Heart left ventricle (tissue), 16 donors: ENCODE measurements around the gene CLRN1. TPM values are rescaled to one million over a fixed set of nuclear protein-coding genes. Genes with fewer than 3 reads are reported as not detected.

ENCODE experiments used
- ATAC-seq, 4 donors: fragments of 200-7000 bp; cut with Tn5 transposase; one replicate each; pipeline ENCODE4 v1.9.1; 2020 to 2022; ENCODE audit warnings: moderate library complexity in 4 of 4, mild to moderate bottlenecking in 3 of 4, moderate number of reproducible peaks in 1 of 4
- DNase-seq, 5 donors: peaks; one replicate each; pipeline ENCODE4 v3.0.0-alpha.2; 2020
- H3K27ac ChIP-seq, 12 donors: fragments of 200-600 bp; sonication (generic) in 4 of 12; one replicate each; pipeline versions ENCODE4 v1.5.0 to v1.8.0; 2016 to 2022; ENCODE audit warnings: mild to moderate bottlenecking in 2 of 12
- H3K27me3 ChIP-seq, 9 donors: fragments of 200-600 bp; sonication (generic) in 2 of 9; one replicate each; pipeline versions ENCODE4 v1.5.1 to v1.8.0; 2016 to 2022; ENCODE audit warnings: mild to moderate bottlenecking in 3 of 9
- H3K36me3 ChIP-seq, 9 donors: fragments of 200-600 bp; sonication (generic) in 2 of 9; one replicate each; pipeline versions ENCODE4 v1.5.0 to v1.8.0; 2018 to 2022; ENCODE audit warnings: mild to moderate bottlenecking in 2 of 9
- H3K4me1 ChIP-seq, 12 donors: fragments of 200-600 bp; sonication (generic) in 4 of 12; one replicate each; pipeline versions ENCODE4 v1.5.0 to v1.8.0; 2016 to 2022; ENCODE audit warnings: mild to moderate bottlenecking in 3 of 12
- H3K4me3 ChIP-seq, 12 donors: fragments of 200-600 bp; sonication (generic) in 4 of 12; one replicate each; pipeline versions ENCODE4 v1.5.0 to v1.8.0; 2017 to 2022; ENCODE audit warnings: mild to moderate bottlenecking in 9 of 12, moderate library complexity in 4 of 12
- H3K9me3 ChIP-seq, 12 donors: fragments of 200-600 bp; sonication (generic) in 4 of 12; one replicate each; pipeline versions ENCODE4 v1.5.0 to v1.8.0; 2016 to 2022; ENCODE audit warnings: mild to moderate bottlenecking in 1 of 12
- POLR2A ChIP-seq, 2 donors: fragments of 450-650 bp; IDR thresholded peaks; one replicate each; pipeline ENCODE4 v1.6.1; 2017; ENCODE audit warnings: antibody characterized with exemption in 2 of 2, mild to moderate bottlenecking in 2 of 2, moderate library complexity in 2 of 2
- WGBS, 4 donors: extraction: QIAGEN DNeasy Blood & Tissue Kit in 2 of 4; methylation state at CpG; one replicate each; pipeline versions ENCODE4 v1.1.5 to v1.1.7; 2013 to 2018; 5-methylcytosine and 5-hydroxymethylcytosine counted together
- intact Hi-C, 10 donors: fragments of 100-400 bp; cut with DNase I; formaldehyde crosslinking; loops; one replicate each; pipeline versions ENCODE4 v1.11.1 to v1.14.2; 2022
- polyA plus RNA-seq, 2 donors: library from polyadenylated mRNA; stranded (reverse); fragments of 200-250 nt; gene quantifications; one replicate each; pipeline ENCODE4 v1.2.3, GENCODE V29; 2013
- total RNA-seq, 9 donors: library from RNA; depleted of rRNA in 2 of 9; stranded (reverse); fragments of >200 nt in 2 of 9; fragmentation: NEBNext Ultra II Directional in 3 of 9; extraction: Animal tissue kit (Norgen Biotek cat#: 25700) in 3 of 9; gene quantifications; one replicate each; pipeline versions ENCODE4 v1.1.0 to v1.2.4, GENCODE V29; 2016 to 2023
- TF ChIP-seq, protein P1 (sequence below), 12 donors: fragments of 200-600 bp; sonication (generic) in 4 of 12; IDR thresholded peaks; one replicate each; pipeline versions ENCODE4 v1.5.0 to v1.8.0; 2018 to 2022; ENCODE audit warnings: antibody characterized with exemption in 12 of 12, mild to moderate bottlenecking in 5 of 12
- donor health status: ischemic (EF 13 %, LVEDD 7.1; RV severe dilation, severe dysfunction).
- donor health status: healthy with polysubstance abuse.
- donor health status: DM: no; HTN: yes; CAD: no.
- donor health status: DM: no; HTN: no; CAD: no.
- donor health status: ischemic (EF 25% LVEDD 6.9; RV normal size, moderate dysfunction).
- donor health status: ischemic (EF 25% LVEDD 5.7; RV mildly dilated, moderate dysfunction).
- donor health status: healthy.
- donor health status: DM: yes; HTN: yes; CAD: no.
- donor health status: ischemic (EF 35%, LVEDD 5.7; RV mildly dilated, moderate dysfunction).
- donor health status: nonischemic (EF 11% LVEDD 7.7; RV severe dilation, severe dysfunction).
- donor health status: DM: yes; HTN: yes; CAD: no.
- donor health status: PGD.
- donor health status: ischemic (EF 29% LVEDD 5.4; RV normal size, mild dysfunction).
- donor health status: nonischemic (EF 23%, LVEDD 6.1; RV moderate dilation, normal function).

Gene CLRN1
- total and polyA plus RNA-seq, 11 donors = not detected

DNA sequence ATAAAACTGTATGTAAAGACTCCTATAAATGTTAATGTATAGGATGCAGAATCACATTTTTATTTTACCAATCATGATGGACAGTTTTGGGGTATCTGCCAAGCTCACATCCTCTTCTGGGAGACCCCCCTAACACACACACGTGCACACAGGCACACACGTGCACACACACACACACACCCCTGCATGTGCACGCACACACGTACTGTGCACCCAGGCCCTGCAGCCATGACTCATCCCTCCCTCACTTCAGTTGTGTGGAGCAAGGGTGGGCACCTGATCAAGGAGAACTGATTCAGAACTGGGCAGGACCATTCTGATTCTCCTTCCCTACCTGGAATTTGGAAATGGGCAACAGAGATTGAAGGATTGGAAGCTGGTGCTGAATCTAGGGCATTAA lies 51.3 kb downstream of the CLRN1 start:
- Histone ChIP-seq H3K36me3 (no peaks in the 10 kb centered on the region), H3K4me3 (no peak overlapping the region), H3K9me3 (no peaks in the 10 kb centered on the region), H3K4me1 (peaks cover 0 to 7% (median 0%) of the 10 kb centered on the region in 12 donors), H3K27me3 (peaks cover 0 to 9% (median 0%) of the 10 kb centered on the region in 9 donors), H3K27ac (no peak overlapping the region)
- intact Hi-C loops = loop anchor here in 4 of 10 donors (10.0 kb wide), 1 partner anchor 224 kb away; no protein-coding TSS in a partner anchor
- WGBS, 4 donors = 77 to 86% (median 83%) methylated on average over 4 of the region's 4 CpGs
- TF ChIP-seq, protein P1, sequence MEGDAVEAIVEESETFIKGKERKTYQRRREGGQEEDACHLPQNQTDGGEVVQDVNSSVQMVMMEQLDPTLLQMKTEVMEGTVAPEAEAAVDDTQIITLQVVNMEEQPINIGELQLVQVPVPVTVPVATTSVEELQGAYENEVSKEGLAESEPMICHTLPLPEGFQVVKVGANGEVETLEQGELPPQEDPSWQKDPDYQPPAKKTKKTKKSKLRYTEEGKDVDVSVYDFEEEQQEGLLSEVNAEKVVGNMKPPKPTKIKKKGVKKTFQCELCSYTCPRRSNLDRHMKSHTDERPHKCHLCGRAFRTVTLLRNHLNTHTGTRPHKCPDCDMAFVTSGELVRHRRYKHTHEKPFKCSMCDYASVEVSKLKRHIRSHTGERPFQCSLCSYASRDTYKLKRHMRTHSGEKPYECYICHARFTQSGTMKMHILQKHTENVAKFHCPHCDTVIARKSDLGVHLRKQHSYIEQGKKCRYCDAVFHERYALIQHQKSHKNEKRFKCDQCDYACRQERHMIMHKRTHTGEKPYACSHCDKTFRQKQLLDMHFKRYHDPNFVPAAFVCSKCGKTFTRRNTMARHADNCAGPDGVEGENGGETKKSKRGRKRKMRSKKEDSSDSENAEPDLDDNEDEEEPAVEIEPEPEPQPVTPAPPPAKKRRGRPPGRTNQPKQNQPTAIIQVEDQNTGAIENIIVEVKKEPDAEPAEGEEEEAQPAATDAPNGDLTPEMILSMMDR (IDR thresholded peaks at IDR 0.05) = no peak
- no peak for TF ChIP-seq POLR2A (IDR thresholded peaks at IDR 0.05)
- ATAC-seq (no peak), DNase-seq (no peak)

DNA sequence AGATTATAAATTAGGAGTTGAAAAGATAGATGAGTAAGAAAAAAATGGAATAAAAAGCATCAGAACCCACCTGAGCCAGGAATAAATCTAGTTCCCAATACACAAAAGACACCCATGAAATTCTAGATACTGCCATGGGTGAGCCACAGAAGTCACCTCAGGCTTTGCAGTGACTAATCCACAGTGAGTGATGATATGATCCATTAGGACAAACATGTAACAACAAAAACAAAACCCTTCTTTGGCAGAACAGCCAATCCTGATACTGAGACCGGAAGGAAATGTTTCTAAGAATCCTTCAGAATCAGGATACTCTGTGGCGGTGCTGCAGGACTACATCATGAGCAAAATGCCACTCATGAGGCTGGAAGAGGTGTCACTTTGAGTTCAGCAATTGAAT lies 52.3 kb downstream of the CLRN1 start:
- intact Hi-C loops = loop anchor here in 4 of 10 donors (10.0 kb wide), 1 partner anchor 225 kb away; no protein-coding TSS in a partner anchor

DNA sequence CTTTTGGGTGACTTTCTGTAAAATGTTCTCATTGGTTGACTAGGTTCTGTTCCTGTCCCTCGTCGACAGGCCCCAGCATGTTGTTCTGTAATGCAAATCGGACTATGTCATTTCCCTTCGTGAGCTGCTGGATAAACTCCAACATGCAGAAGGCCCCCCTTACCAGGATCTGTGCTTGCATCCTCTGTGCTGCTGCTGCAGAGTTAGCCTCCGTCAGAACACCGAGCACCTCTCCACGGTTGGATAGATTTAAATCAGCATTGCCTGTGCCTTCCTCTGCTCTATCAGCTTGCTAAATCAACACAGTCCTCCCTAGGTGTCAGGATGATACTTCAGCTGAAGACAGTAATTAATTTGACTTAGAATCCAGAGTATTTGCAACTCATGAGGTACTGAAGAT lies 54.6 kb downstream of the CLRN1 start:
- peaks cover 0 to 8% (median 0%) of the 10 kb centered on the region in 12 donors for H3K4me1 ChIP-seq
- no peak overlapping the region for H3K27ac ChIP-seq
- H3K9me3 ChIP-seq = no peaks in the 10 kb centered on the region
- TF ChIP-seq POLR2A (IDR thresholded peaks at IDR 0.05) = no peak
- TF ChIP-seq, protein P1 (IDR thresholded peaks at IDR 0.05) = no peak
- 31 to 47% (median 43%) methylated on average over 7 of the region's 7 CpGs for WGBS, 4 donors
- no peaks in the 10 kb centered on the region for H3K36me3 ChIP-seq
- intact Hi-C loops = no loop called here
- ATAC-seq (no peak), DNase-seq (no peak)
- no peak overlapping the region for H3K4me3 ChIP-seq
- no peaks in the 10 kb centered on the region for H3K27me3 ChIP-seq

More for the DNA sequence above, 52.3 kb downstream of the CLRN1 start:
- Histone ChIP-seq H3K9me3 (no peaks in the 10 kb centered on the region), H3K27ac (no peak overlapping the region), H3K27me3 (no peaks in the 10 kb centered on the region), H3K36me3 (no peaks in the 10 kb centered on the region), H3K4me1 (no peaks in the 10 kb centered on the region), H3K4me3 (no peak overlapping the region)
- ATAC-seq (no peak), DNase-seq (no peak)
- no peak for TF ChIP-seq POLR2A (IDR thresholded peaks at IDR 0.05)
- TF ChIP-seq, protein P1 (IDR thresholded peaks at IDR 0.05) = no peak
- WGBS, 4 donors = 40 to 68% (median 60%) methylated on average over 2 of the region's 2 CpGs

DNA sequence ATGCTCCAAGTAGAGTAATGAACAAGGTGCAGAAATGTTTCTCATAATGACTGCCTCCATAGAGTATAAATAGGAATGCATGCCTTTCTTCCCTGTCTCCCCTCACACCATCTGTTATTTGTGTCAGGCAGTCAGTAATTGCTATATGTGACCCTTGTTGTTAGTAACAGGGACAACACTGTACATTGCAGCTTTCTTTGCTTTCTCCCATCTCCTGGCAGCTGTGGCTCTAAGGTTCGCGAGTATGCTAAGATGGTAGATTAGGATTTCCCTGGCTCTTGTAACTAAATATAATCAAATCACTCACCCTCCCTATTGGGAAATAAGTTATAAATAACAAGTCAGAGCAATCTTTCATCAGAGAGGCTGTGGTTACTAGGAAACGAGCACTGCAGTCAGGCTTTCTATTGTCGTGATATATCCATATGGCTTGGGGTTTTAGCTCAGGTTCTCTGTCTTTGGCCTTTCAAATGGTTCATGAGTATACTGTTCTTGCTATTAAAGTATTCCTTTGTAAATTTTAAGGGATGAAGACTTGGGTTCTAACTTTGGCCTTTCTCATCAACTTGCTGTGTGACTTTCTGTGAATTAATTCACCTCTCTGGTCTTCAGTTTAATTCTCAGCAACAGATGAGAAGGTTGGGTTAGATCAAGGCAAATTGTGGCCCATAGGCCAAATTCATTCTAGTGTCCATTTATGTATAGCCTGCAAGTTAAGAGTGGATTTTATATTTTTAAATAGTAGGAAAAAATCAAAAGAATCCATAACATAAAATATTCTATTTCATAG lies 59.2 kb downstream of the CLRN1 start:
- peak in 1 of 5 donors; percentile 39 for DNase-seq
- no peak for TF ChIP-seq POLR2A (IDR thresholded peaks at IDR 0.05)
- TF ChIP-seq, protein P1 (IDR thresholded peaks at IDR 0.05) = no peak
- no peaks in the 10 kb centered on the region for H3K9me3 ChIP-seq
- 22 to 28% (median 23%) methylated on average over 4 of the region's 4 CpGs for WGBS, 4 donors
- peaks cover 0 to 9% (median 3%) of the 10 kb centered on the region in 12 donors for H3K4me1 ChIP-seq
- H3K4me3 ChIP-seq = no peak overlapping the region
- intact Hi-C loops = no loop called here
- H3K36me3 ChIP-seq = no peaks in the 10 kb centered on the region
- H3K27ac ChIP-seq = peak overlapping the region in 8 of 12 donors; percentile 2 to 71 (median 38)
- peak; percentile 61 to 95 (median 80) for ATAC-seq
- H3K27me3 ChIP-seq = peaks cover 0 to 5% (median 0%) of the 10 kb centered on the region in 9 donors
